Activated T-cell treated with anti-CD3 and anti-CD28 coated beads for 24 hours (primary cell): Measurements from ENCODE around the gene ODF4.
A peak's percentile ranks its signal among the peaks of the same experiment; 100 is the strongest.
"Not testable (repeated sequence)": the region's sequence is repeated elsewhere in the genome, so short reads cannot be mapped to it uniquely, and the experiment has no call there.

Source experiments
- DNase-seq: peaks from one replicate; pipeline ENCODE4 v3.0.0-alpha.2; 2020; ENCODE audit warnings: low read depth

ODF4 gene

GRCh38 chr17:8369944-8370343 lies 30.3 kb downstream of the ODF4 start:
- no peak for DNase-seq

GRCh38 chr17:8371786-8372185 lies 32.1 kb downstream of the ODF4 start:
- DNase-seq = no peak

- no peak for DNase-seq
Observed at GRCh38 chr17:8372422-8372821, 32.8 kb downstream of the ODF4 start.

GRCh38 chr17:8373856-8374255 lies 34.2 kb downstream of the ODF4 start:
- DNase-seq = not testable (repeated sequence)

- no peak for DNase-seq
Observed at GRCh38 chr17:8375738-8376259, 36.2 kb downstream of the ODF4 start.

- peak; percentile 86 for DNase-seq
Observed at GRCh38 chr17:8376271-8377067, 36.8 kb downstream of the ODF4 start, which contains the start of gene KRABD2. Gene KRABD2 (minus strand): TSS chr17:8376704.

GRCh38 chr17:8377422-8377821 lies 37.8 kb downstream of the ODF4 start:
- DNase-seq = no peak

- DNase-seq = not testable (repeated sequence)
Observed at GRCh38 chr17:8378117-8378516, 38.5 kb downstream of the ODF4 start.

GRCh38 chr17:8380049-8380448 lies 40.4 kb downstream of the ODF4 start:
- no peak for DNase-seq

- no peak for DNase-seq
Observed at GRCh38 chr17:8382052-8382879, 42.6 kb downstream of the ODF4 start.

- no peak for DNase-seq
Observed at GRCh38 chr17:8382880-8383142, 43.2 kb downstream of the ODF4 start.

GRCh38 chr17:8383143-8383822 lies 43.6 kb downstream of the ODF4 start, which contains the start of gene RPL26:
Gene RPL26 (minus strand): TSS chr17:8383193. CDS start chr17:8382310, 883 bp downstream.
- DNase-seq = peak; percentile 91

GRCh38 chr17:8384801-8385378 lies 45.2 kb downstream of the ODF4 start:
- no peak for DNase-seq

GRCh38 chr17:8386841-8387240 lies 47.2 kb downstream of the ODF4 start:
- DNase-seq = no peak

- no peak for DNase-seq
Observed at GRCh38 chr17:8387914-8388651, 48.4 kb downstream of the ODF4 start.

GRCh38 chr17:8391711-8392110 lies 52.1 kb downstream of the ODF4 start:
- DNase-seq = no peak

GRCh38 chr17:8392274-8392673 lies 52.6 kb downstream of the ODF4 start:
- no peak for DNase-seq

GRCh38 chr17:8392674-8393469 lies 53.2 kb downstream of the ODF4 start:
- DNase-seq = no peak

- DNase-seq = no peak
Observed at GRCh38 chr17:8393470-8394231, 54.0 kb downstream of the ODF4 start.

GRCh38 chr17:8394497-8394896 lies 54.9 kb downstream of the ODF4 start:
- not testable (repeated sequence) for DNase-seq
